GM23338 (cell line): ENCODE data around the gene CNNM2. TPM values are rescaled to one million over a fixed set of nuclear protein-coding genes. Genes with fewer than 3 reads are reported as not detected.
A peak's percentile ranks its signal among the peaks of the same experiment; 100 is the strongest.

Experiments used
- ATAC-seq: fragments of 200-7000 bp; cut with Tn5 transposase; 3 replicates; pipeline ENCODE4 v1.9.1; 2020
- DNase-seq: peaks from one replicate; pipeline ENCODE4 v3.0.0-alpha.2; 2015; ENCODE audit warnings: low spot score
- H2AFZ ChIP-seq: fragments of 200-600 bp; sonication (generic); 2 replicates; pipeline ENCODE4 v1.8.0; 2016; ENCODE audit warnings: antibody characterized with exemption, mild to moderate bottlenecking, moderate library complexity
- H3F3A ChIP-seq: fragments of 200-600 bp; sonication (generic); replicated peaks from 2 replicates; pipeline ENCODE4 v1.8.0; 2017; ENCODE audit warnings: antibody characterized with exemption, mixed run types, low read depth
- H3K27ac ChIP-seq: fragments of 200-600 bp; sonication (generic); 2 replicates; pipeline ENCODE4 v1.6.1; 2016; ENCODE audit warnings: low read depth
- H3K27me3 ChIP-seq: fragments of 200-600 bp; sonication (generic); 2 replicates; pipeline ENCODE4 v1.8.0; 2016; ENCODE audit warnings: mild to moderate bottlenecking, mixed run types, moderate library complexity; ENCODE audit not compliant: insufficient read depth
- H3K36me3 ChIP-seq: fragments of 200-600 bp; sonication (generic); 2 replicates; pipeline ENCODE4 v1.8.0; 2016; ENCODE audit warnings: mild to moderate bottlenecking; ENCODE audit not compliant: insufficient read depth
- H3K4me1 ChIP-seq: fragments of 200-600 bp; sonication (generic); 2 replicates; pipeline ENCODE4 v1.8.0; 2016; ENCODE audit warnings: mild to moderate bottlenecking, moderate library complexity; ENCODE audit not compliant: insufficient read depth
- H3K4me2 ChIP-seq: fragments of 200-600 bp; sonication (generic); 2 replicates; pipeline ENCODE4 v1.7.1; 2017; ENCODE audit warnings: mixed run types
- H3K4me3 ChIP-seq: fragments of 200-600 bp; sonication (generic); 2 replicates; pipeline ENCODE4 v1.6.1; 2016; ENCODE audit warnings: mixed run types
- H3K79me2 ChIP-seq: fragments of 200-600 bp; sonication (generic); replicated peaks from 2 replicates; pipeline ENCODE4 v1.8.0; 2017; ENCODE audit warnings: mild to moderate bottlenecking; ENCODE audit not compliant: insufficient read depth
- H3K9me2 ChIP-seq: fragments of 200-600 bp; sonication (generic); 2 replicates; pipeline ENCODE4 v1.8.0; 2017; ENCODE audit not compliant: insufficient read depth
- H4K20me1 ChIP-seq: fragments of 200-600 bp; sonication (generic); replicated peaks from 2 replicates; pipeline ENCODE4 v1.8.0; 2017; ENCODE audit warnings: mild to moderate bottlenecking; ENCODE audit not compliant: insufficient read depth
- H3K27ac Mint-ChIP-seq: 2 replicates; pipeline ENCODE4 v1.8.0; 2020; ENCODE audit warnings: inconsistent platforms, mild to moderate bottlenecking, moderate library complexity, mixed read lengths
- H3K27me3 Mint-ChIP-seq: 3 replicates; pipeline ENCODE4 v1.8.0; 2022; ENCODE audit warnings: low read depth, mild to moderate bottlenecking, moderate library complexity, mixed read lengths, inconsistent platforms; ENCODE audit not compliant: insufficient read depth, poor library complexity
- H3K36me3 Mint-ChIP-seq: 3 replicates; pipeline ENCODE4 v1.8.0; 2021; ENCODE audit warnings: low read depth, mild to moderate bottlenecking, inconsistent platforms, moderate library complexity, mixed read lengths
- H3K4me1 Mint-ChIP-seq: 3 replicates; pipeline ENCODE4 v1.8.0; 2020; ENCODE audit warnings: mild to moderate bottlenecking, inconsistent platforms, mixed read lengths
- H3K4me3 Mint-ChIP-seq: 3 replicates; pipeline ENCODE4 v1.8.0; 2021; ENCODE audit warnings: moderate library complexity, mild to moderate bottlenecking, inconsistent platforms, mixed read lengths
- H3K9me3 Mint-ChIP-seq: 3 replicates; pipeline ENCODE4 v1.8.0; 2020; ENCODE audit warnings: moderate library complexity, mild to moderate bottlenecking, inconsistent platforms, mixed read lengths
- CREB1 ChIP-seq: fragments of 250-450 bp; sonication (Bioruptor Pico); IDR thresholded peaks from 2 replicates; pipeline ENCODE4 v1.5.0; 2020; ENCODE audit warnings: low read depth, mild to moderate bottlenecking, moderate library complexity
- CTCF ChIP-seq, 2 experiments: fragments of 200-600 bp in 1 of 2; sonication (generic) in 1 of 2; conservative IDR thresholded peaks; 2 replicates each; pipeline versions ENCODE4 v1.5.1 to v1.6.1; 2016 to 2017; ENCODE audit warnings: antibody characterized with exemption in 2 of 2, low read depth in 2 of 2, mild to moderate bottlenecking in 2 of 2, moderate library complexity in 1 of 2
- EZH2 ChIP-seq: fragments of 200-600 bp; sonication (generic); IDR thresholded peaks from one replicate; pipeline ENCODE4 v1.8.0; 2017; ENCODE audit warnings: antibody characterized with exemption, mild to moderate bottlenecking, low read depth; ENCODE audit not compliant: unreplicated experiment
- EZH2phosphoT487 ChIP-seq: fragments of 200-600 bp; sonication (generic); IDR thresholded peaks from one replicate; pipeline ENCODE4 v1.8.1; 2018; ENCODE audit warnings: antibody characterized with exemption; ENCODE audit not compliant: unreplicated experiment
- JUNB ChIP-seq: IDR thresholded peaks from one replicate; pipeline ENCODE4 v1.6.1; 2016; ENCODE audit warnings: antibody characterized with exemption; ENCODE audit not compliant: unreplicated experiment
- NANOG ChIP-seq: IDR thresholded peaks from 2 replicates; pipeline ENCODE4 v1.6.1; 2016; ENCODE audit warnings: antibody characterized with exemption, borderline replicate concordance
- POLR2AphosphoS5 ChIP-seq: IDR thresholded peaks from 2 replicates; pipeline ENCODE4 v1.6.1; 2016; ENCODE audit warnings: antibody characterized with exemption, low read depth
- STAT1 ChIP-seq: IDR thresholded peaks from one replicate; pipeline ENCODE4 v1.6.1; 2016; ENCODE audit warnings: antibody characterized with exemption; ENCODE audit not compliant: unreplicated experiment
- ZNF114 ChIP-seq: fragments of 250-450 bp; sonication (Bioruptor Pico); IDR thresholded peaks from 2 replicates; pipeline ENCODE4 v1.5.0; 2020; ENCODE audit warnings: mild to moderate bottlenecking, moderate library complexity
- ZNF331 ChIP-seq: fragments of 250-450 bp; sonication (Bioruptor Pico); IDR thresholded peaks from 2 replicates; pipeline ENCODE4 v1.5.0; 2020; ENCODE audit warnings: low read depth, mild to moderate bottlenecking, moderate library complexity
- ZNF462 ChIP-seq: fragments of 250-450 bp; sonication (Bioruptor Pico); IDR thresholded peaks from 2 replicates; pipeline ENCODE4 v1.5.0; 2020; ENCODE audit warnings: mild to moderate bottlenecking, moderate library complexity
- polyA plus RNA-seq: library from polyadenylated mRNA; unstranded; fragments of >200 nt; fragmentation: Nextera tagmentation; extraction: Ambion mirVana; gene quantifications from 2 replicates; pipeline ENCODE4 v1.2.1, GENCODE V29; 2016
- total RNA-seq: library from RNA; depleted of rRNA; stranded (reverse); fragments of >200 nt; shearing (Covaris generic); gene quantifications from 2 replicates; pipeline ENCODE4 v1.2.3, GENCODE V29; 2014

Gene CNNM2
- total and polyA plus RNA-seq, 2 experiments from 2014 or later, result 4.5 to 31.3 TPM

- Mint-ChIP-seq H3K4me1 (peaks cover 10% of the 10 kb centered on the region), H3K36me3 (no peaks in the 10 kb centered on the region; the same call in 2 of the 3 replicates), H3K27ac (no peak overlapping the region), H3K4me3 (peak overlapping the region; percentile 76), H3K9me3 (no peaks in the 10 kb centered on the region), H3K27me3 (peaks cover 5% of the 10 kb centered on the region)
- ATAC-seq, result peak; percentile 17
- H3K27ac ChIP-seq, result no peak overlapping the region
- DNase-seq, result peak; percentile 37
- no peaks in the 10 kb centered on the region; the same call in 1 of the 2 replicates for H3K36me3 ChIP-seq
- peak overlapping the region; percentile 63 for H3K4me3 ChIP-seq
- no peaks in the 10 kb centered on the region for H3K27me3 ChIP-seq
- TF ChIP-seq CTCF (conservative IDR thresholded peaks at IDR 0.05; ENCODE audit: low read depth in 2 of 2), result no peak
- H3K4me1 ChIP-seq, result no peaks in the 10 kb centered on the region
- H2AFZ ChIP-seq, result peak overlapping the region; percentile 99
- peaks cover 10% of the 10 kb centered on the region for H3F3A ChIP-seq
- no peaks in the 10 kb centered on the region for H3K79me2 ChIP-seq
- no peaks in the 10 kb centered on the region for H4K20me1 ChIP-seq
- no peaks in the 10 kb centered on the region for H3K9me2 ChIP-seq
- H3K4me2 ChIP-seq, result peak overlapping the region; percentile 76
Measured at GRCh38 chr10:102870221-102870620, 47.9 kb upstream of the CNNM2 start.

- no peaks in the 10 kb centered on the region for H3K9me2 ChIP-seq
- no peak for TF ChIP-seq STAT1
- no peak for TF ChIP-seq EZH2
- no peak for TF ChIP-seq ZNF462 (CRISPR knock-in tag)
- no peak for TF ChIP-seq CREB1 (CRISPR knock-in tag)
- no peak for TF ChIP-seq JUNB
- no peak for TF ChIP-seq CTCF (conservative IDR thresholded peaks at IDR 0.05; ENCODE audit: low read depth in 2 of 2)
- TF ChIP-seq ZNF331 (CRISPR knock-in tag), result no peak
- TF ChIP-seq NANOG, result no peak
- no peak for TF ChIP-seq POLR2AphosphoS5
- no peak for TF ChIP-seq EZH2phosphoT487
- TF ChIP-seq ZNF114 (CRISPR knock-in tag), result no peak
Measured at GRCh38 chr10:102872163-102872562, 45.9 kb upstream of the CNNM2 start.

More at GRCh38 chr10:102872163-102872562, 45.9 kb upstream of the CNNM2 start:
- Histone ChIP-seq H3K27ac (no peak overlapping the region), H2AFZ (no peak overlapping the region), H3K4me2 (no peak overlapping the region), H4K20me1 (no peaks in the 10 kb centered on the region), H3K36me3 (no peaks in the 10 kb centered on the region), H3K79me2 (no peaks in the 10 kb centered on the region), H3F3A (peaks cover 10% of the 10 kb centered on the region), H3K4me3 (no peak overlapping the region), H3K4me1 (no peaks in the 10 kb centered on the region), H3K27me3 (no peaks in the 10 kb centered on the region)
- peaks cover 10% of the 10 kb centered on the region for H3K4me1 Mint-ChIP-seq
- H3K27me3 Mint-ChIP-seq, result peaks cover 5% of the 10 kb centered on the region
- H3K27ac Mint-ChIP-seq, result no peak overlapping the region
- no peak overlapping the region for H3K4me3 Mint-ChIP-seq
- H3K36me3 Mint-ChIP-seq, result no peaks in the 10 kb centered on the region; the same call in 2 of the 3 replicates
- DNase-seq, result no peak
- no peaks in the 10 kb centered on the region for H3K9me3 Mint-ChIP-seq
- no peak for ATAC-seq
